GM19238 (cell line): ENCODE results near the gene MCM5.
"Not testable (repeated sequence)": the region's sequence is repeated elsewhere in the genome, so short reads cannot be mapped to it uniquely, and the experiment has no call there.

Experiments used
- DNase-seq: peaks from one replicate; pipeline ENCODE4 v3.0.0; 2011; ENCODE audit warnings: low spot score; ENCODE audit not compliant: insufficient read length

The MCM5 gene

DNA sequence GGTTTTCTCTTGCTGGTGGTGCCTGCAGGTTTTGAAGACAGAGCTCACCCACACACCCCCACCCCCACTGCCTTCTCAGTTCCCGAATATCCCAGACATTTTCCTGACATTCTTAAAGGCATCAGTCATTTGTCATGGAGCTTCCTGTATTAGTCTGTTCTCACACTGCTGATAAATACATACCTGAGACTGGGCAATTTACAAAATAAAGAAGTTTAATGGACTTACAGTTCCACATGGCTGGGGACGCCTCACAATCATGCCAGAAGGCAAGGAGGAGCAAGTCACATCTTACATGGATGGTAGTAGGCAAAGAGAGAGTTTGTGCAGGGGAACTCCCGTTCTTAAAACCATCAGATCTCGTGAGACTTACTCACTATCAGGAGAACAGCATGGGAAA lies 71.6 kb downstream of the MCM5 start:
- not testable (repeated sequence) for DNase-seq

DNA sequence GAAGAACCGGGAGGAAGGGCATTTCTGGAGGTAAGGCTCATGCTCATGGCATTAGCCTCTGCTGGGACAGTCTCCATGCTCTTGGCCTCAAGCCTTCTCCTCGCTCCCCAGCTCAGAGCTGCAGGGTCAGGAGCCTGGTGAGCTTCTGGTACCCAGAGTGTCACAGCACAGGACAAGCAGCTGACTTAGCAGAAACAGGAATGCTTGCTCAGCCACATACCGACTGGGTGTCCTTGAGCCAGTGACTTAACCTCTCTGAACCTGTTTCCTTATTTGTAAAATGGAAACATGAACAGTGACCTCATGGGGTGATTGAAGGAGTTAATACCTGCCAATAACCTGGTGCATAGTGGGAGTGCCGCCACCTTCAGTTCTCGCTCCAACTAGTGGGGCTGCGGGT lies 72.5 kb downstream of the MCM5 start:
- no peak for DNase-seq

- no peak for DNase-seq
Measured at GRCh38 chr22:35473971-35474370, 74.0 kb downstream of the MCM5 start.
